ENCODE measurements around the gene SPACA6. TPM values are rescaled to one million over a fixed set of nuclear protein-coding genes. Genes with fewer than 3 reads are reported as not detected.

SPACA6 gene
- total RNA-seq, 1 donor from 2014 or later, result 4.9 TPM

GRCh38 chr19:51743405-51743804, 50.3 kb downstream of the SPACA6 start:
- H3K4me3 ChIP-seq (ENCODE audit: low read depth, low read length), result no peak overlapping the region
- no peak for TF ChIP-seq CTCF (conservative IDR thresholded peaks at IDR 0.05; ENCODE audit: low read depth, low read length)
- DNase-seq (ENCODE audit: low read depth), result no peak

GRCh38 chr19:51746731-51747130, 53.6 kb downstream of the SPACA6 start:
- TF ChIP-seq CTCF (conservative IDR thresholded peaks at IDR 0.05; ENCODE audit: low read depth, low read length), result no peak
- H3K4me3 ChIP-seq (ENCODE audit: low read depth, low read length), result no peak overlapping the region
- no peak for DNase-seq (ENCODE audit: low read depth)

GRCh38 chr19:51749979-51750378, 56.8 kb downstream of the SPACA6 start:
- no peak overlapping the region for H3K4me3 ChIP-seq (ENCODE audit: low read depth, low read length)
- TF ChIP-seq CTCF (conservative IDR thresholded peaks at IDR 0.05; ENCODE audit: low read depth, low read length), result no peak
- DNase-seq (ENCODE audit: low read depth), result no peak

- no peak for DNase-seq (ENCODE audit: low read depth)
- H3K4me3 ChIP-seq (ENCODE audit: low read depth, low read length), result no peak overlapping the region
- TF ChIP-seq CTCF (conservative IDR thresholded peaks at IDR 0.05; ENCODE audit: low read depth, low read length), result no peak
Measured at GRCh38 chr19:51750400-51751094, 57.4 kb downstream of the SPACA6 start.

- DNase-seq (ENCODE audit: low read depth), result no peak
- TF ChIP-seq CTCF (conservative IDR thresholded peaks at IDR 0.05; ENCODE audit: low read depth, low read length), result no peak
- no peak within 1 kb of the TSS for H3K4me3 ChIP-seq (ENCODE audit: low read depth, low read length)
Measured at GRCh38 chr19:51751655-51752054, 58.5 kb downstream of the SPACA6 start, which contains the start of gene FPR1. Gene FPR1 (minus strand): TSS chr19:51751878. CDS start chr19:51746994, 4,884 bp downstream.

GRCh38 chr19:51754109-51754508, 61.0 kb downstream of the SPACA6 start:
- no peak for DNase-seq (ENCODE audit: low read depth)
- TF ChIP-seq CTCF (conservative IDR thresholded peaks at IDR 0.05; ENCODE audit: low read depth, low read length), result no peak
- H3K4me3 ChIP-seq (ENCODE audit: low read depth, low read length), result no peak overlapping the region

- no peak for TF ChIP-seq CTCF (conservative IDR thresholded peaks at IDR 0.05; ENCODE audit: low read depth, low read length)
- no peak for DNase-seq (ENCODE audit: low read depth)
Measured at GRCh38 chr19:51754770-51755169, 61.6 kb downstream of the SPACA6 start.

More at GRCh38 chr19:51754770-51755169, 61.6 kb downstream of the SPACA6 start:
- H3K4me3 ChIP-seq (ENCODE audit: low read depth, low read length), result no peak overlapping the region

All from epithelial cell of proximal tubule (primary cell).